DMS153 treated with DMSO at 0.1 percent for 48 hours (cell line): ENCODE data around the gene KNSTRN.

ENCODE experiments used
- DNase-seq: peaks from one replicate; lab custom pipeline; 2025; ENCODE audit not compliant: unreplicated experiment; lab: John Stamatoyannopoulos, UW

Gene KNSTRN

DNA sequence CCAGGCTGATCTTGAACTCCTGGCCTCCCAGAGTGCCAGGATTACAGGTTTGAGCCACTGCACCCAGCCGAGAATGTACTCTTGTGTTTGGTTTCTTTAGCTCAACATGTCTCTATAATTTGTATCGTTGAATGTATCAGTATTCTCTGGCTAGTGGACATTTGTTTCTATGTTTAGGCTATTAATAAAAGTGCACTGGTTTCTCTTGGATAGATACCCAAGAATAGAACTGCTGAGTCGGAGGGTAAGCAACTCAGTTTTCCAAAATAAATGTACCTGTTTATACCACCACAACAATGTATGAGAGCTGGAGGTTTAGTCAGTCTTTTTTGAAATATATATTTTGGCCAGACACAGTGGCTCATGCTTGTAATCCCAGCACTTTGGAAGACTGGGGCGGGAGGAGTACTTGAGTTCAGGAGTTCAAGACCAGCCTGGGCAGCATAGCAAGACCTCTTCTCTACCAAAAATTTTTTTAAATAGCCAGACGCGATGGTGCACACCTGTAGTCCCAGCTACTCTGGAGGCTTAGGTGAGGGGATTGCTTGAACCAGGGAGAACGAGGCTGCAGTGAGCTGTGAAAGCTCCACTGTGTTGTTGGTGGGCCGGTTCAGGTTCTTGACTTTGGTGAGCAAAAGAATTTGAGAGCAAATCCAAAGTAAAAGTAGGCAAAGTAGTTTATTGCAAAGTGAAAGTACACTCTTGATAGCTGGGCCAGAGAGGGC is 15.3 kb downstream of the KNSTRN start:
- no peak for DNase-seq

DNA sequence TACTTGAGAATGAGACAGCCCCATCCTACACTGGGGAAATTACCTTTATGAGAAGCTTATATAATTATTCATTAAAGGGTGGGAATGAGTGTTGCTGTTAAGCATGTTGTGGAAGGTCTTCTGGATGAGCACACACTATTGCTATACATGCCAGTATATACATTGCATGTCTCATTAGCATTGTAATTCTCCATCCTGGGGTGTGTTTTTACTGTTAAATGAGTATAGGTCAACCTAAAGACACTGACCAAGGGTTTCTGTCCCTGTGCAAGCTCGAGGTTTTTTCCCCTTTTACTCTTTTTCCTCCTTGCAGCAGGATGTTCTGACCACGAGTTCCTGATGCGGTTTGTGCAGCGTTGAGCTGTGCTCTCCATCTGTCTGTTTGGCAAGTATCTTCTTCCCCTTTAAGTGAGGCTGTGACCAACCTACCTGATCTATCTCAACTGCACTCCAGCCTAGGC is 15.9 kb downstream of the KNSTRN start:
- DNase-seq: no peak

- DNase-seq: no peak
These were observed 16.8 kb downstream of the KNSTRN start for GRCh38 chr15:40399370-40399769.

- peak; percentile 52 for DNase-seq
These were observed 23.2 kb downstream of the KNSTRN start, which contains the start of gene IVD for GRCh38 chr15:40405501-40406381. IVD (plus strand) TSS chr15:40405795; CDS start chr15:40405828, 33 bp downstream.

DNA sequence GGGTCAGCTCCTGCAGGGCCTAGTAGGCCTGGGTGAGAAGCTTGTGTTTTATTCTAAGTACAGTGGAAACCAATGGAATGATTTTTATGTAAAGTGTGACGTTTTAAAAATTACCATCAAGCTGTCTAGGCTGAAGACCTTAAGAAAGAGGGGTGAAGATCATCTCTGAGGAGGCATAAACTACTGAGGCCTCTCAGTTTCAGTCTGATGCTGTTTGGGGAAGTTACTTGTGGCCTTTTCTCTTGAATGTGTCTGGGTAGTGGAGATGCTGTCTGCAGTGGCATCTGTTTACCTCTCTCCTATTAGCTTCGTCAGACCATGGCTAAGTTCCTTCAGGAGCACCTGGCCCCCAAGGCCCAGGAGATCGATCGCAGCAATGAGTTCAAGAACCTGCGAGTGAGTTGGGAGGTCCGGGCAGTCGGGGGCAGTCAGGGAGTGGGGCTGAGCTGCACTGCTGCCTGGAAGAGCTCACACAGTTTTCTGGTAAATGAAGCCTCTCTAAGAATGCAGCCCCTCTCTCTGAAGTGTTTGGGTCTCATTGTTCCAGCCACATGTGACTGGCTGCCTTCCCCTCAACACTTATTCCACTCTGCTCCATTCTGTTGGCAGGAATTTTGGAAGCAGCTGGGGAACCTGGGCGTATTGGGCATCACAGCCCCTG is 24.9 kb downstream of the KNSTRN start:
- no peak for DNase-seq

GRCh38 chr15:40409366-40409765 is 26.8 kb downstream of the KNSTRN start:
- DNase-seq: no peak

- DNase-seq: no peak
These were observed 28.0 kb downstream of the KNSTRN start for GRCh38 chr15:40410476-40410875.

DNA sequence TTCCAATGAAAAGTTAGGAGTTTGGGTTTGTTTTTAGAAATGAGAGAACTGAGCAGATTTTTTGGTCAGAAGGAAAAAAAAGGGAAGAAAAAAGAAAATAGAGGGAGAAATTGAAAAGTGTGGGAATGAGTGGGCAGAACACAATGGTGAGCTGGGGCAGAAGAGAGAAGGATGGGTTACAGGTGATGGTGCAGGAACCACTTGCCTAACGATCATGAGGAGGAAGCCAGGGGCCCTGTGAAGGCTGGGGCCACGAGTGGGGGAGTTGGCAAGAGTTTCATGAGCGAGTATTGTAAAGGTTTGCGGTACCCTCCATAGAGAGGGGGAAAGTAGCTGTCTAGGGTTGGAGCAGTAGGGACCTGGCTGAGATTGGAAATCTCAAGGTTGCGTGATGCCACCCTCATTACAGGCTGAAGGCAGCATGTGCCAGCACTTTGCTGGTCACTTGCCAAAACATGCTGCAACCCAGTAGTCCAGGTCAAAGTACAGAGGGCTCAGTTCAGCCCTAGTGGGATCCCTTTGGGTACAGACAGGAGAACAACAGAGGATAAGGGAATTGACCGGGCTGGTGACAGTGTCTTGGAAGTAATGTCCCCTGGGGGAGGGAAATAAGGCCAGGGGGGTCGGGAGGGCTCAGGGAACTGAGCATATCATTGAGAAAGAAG is 29.7 kb downstream of the KNSTRN start:
- DNase-seq: no peak

- DNase-seq: no peak
These were observed 30.5 kb downstream of the KNSTRN start for GRCh38 chr15:40413036-40413435.

DNA sequence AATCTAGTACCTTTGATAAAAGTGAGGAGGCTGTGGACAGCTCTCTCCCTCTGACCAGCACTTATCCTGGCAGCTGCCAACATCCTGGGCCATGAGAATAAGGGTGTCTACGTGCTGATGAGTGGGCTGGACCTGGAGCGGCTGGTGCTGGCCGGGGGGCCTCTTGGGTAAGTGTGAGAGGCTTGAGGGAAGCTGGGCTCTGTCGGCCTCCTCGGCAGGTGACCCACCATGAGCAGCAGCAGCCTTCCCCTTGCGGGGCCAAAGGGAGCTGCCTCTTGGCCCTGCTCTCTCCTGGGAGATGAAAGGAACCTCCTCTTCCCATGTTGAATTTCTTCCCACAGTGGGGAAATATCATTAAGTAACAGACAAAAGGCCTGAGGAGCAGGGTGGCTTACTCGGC is 32.3 kb downstream of the KNSTRN start:
- DNase-seq: no peak

- DNase-seq: no peak
These were observed 32.7 kb downstream of the KNSTRN start for GRCh38 chr15:40415226-40415625.

DNA sequence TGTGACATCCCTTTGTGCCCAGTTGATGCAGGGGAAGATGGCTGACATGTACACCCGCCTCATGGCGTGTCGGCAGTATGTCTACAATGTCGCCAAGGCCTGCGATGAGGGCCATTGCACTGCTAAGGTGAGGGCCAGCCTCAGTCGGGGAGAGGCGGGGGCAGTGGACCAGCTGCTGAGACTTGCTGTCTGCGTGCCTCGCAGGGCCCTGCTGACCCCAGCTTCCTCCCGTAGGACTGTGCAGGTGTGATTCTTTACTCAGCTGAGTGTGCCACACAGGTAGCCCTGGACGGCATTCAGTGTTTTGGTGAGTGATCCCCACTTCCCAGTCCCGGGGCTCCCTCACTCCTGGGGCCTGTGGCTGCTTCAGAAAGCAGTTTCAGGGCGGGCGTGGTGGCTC is 33.5 kb downstream of the KNSTRN start:
- no peak for DNase-seq

DNA sequence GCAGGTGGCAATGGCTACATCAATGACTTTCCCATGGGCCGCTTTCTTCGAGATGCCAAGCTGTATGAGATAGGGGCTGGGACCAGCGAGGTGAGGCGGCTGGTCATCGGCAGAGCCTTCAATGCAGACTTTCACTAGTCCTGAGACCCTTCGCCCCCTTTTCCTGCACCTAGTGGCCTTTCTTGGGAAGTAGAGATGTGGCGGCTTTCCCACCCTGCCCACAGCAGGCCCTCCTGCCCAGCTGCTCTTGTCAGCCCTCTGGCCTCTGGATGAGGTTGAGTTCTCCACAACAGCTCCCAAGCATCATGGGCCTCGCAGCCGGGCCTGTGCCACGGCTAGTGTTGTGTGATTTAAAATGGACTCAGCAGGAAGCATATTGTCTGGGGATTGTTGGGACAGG is 35.6 kb downstream of the KNSTRN start:
- DNase-seq: no peak

DNA sequence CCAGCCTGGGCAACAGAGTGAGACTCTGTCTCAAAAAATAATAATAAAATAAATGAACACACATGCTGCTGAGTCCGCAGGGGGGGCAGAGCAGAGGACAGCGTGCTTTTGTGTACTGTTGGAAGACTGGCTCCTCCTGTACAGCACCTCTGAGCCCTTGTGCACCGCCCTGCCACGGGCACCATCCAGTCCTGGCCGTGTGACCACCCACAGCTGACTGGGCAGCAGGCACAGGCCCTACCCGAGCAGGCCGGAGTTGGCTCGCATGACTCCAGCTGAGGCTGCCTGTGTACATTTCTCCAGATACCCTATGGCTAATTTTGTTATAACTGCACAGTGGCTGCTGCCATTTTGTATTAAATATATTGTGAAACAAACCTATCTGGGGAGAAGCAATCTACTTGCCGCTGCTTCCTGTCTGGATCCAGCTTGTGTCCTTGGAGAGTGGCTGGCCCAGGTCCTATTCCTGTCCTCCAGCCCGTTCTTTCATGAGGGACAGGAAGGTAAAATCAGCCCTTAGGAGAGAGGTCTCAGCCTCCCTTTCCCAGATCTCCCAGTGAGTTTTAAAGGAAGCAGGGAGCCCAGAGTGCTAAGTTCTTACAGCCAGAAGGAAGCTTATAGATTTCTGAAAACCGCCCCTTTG is 37.7 kb downstream of the KNSTRN start:
- DNase-seq: no peak

DNA sequence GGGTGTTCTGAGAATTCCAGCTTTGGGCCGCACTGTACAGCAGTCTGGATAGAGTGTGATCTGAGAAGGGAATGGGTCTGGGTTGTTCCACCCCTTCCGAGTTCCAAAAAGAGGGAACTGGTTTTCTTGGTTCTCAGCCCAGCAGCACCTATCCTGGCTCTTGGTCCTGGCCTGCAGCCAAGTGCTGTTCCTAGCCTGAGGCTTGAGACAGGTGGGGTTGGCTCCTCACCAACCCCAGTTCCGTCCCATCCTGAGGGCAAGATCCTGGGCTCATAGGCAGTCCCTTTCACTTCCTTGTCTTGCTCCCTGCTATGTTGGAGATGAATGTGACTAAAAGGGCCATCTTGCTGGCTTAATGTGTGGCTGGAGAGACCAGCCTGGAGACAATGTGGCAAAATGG is 38.3 kb downstream of the KNSTRN start:
- DNase-seq: no peak

- no peak for DNase-seq
These were observed 39.0 kb downstream of the KNSTRN start for GRCh38 chr15:40421246-40422157.

DNA sequence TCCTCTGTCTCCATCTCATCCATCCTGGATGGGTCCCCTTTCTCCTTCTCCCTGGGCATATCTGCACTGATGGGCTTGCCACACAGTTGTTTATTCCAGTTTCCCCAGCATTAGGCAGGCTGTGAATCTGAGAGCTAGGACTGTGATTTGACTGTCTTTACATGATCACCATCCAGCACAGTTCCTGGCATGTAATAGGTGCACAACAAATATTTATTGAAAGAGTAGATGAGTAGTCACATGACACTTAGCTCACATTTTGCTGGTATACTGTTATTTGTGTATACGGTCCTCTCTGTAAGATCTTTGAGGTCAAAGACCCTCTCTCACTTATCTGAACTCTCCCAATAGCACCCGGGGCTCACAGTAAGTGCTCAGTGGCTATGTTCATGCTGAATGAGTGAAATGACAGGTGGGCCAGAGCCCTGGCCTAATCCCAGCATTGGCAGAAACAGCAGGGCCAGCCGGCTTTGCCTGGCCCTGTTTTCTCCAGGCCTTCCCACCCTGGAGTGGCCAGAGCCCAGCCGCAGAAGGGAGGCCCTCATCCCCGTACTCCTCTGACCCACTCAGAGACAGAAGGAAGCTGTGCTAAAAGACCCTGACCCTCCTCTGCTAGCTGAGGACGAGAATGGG is 42.1 kb downstream of the KNSTRN start:
- no peak for DNase-seq

GRCh38 chr15:40425681-40426080 is 43.2 kb downstream of the KNSTRN start:
- no peak for DNase-seq

DNA sequence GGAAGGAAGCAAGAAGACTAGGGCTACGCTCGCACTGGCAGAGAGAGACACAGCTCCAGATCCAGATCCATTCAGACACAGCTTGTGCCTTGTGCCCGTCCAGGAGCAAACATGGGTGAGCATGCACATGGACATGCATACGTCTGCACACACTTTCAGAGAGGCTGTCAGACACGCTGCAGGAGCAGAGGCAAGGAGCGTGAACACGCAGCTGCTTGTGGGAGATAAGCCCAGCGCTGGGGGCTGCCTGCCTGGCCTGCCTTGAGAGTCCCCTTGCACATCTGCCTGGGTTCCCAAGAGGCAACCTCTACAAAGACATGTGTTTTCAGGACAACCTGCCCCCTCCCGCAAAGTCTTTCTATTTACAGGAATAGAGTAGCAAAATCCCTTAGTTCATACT is 44.7 kb downstream of the KNSTRN start:
- DNase-seq: no peak
